K562 (cell line): ENCODE data around the gene C1orf21. TPM values are rescaled to one million over a fixed set of nuclear protein-coding genes. Genes with fewer than 3 reads are reported as not detected.

Experiments
- ATAC-seq: fragments of 200-7000 bp; cut with Tn5 transposase; 3 replicates; pipeline ENCODE4 v1.9.1; 2020; ENCODE audit warnings: moderate library complexity
- BruUV-seq: library from RNA; stranded (reverse); fragments of 400-500 nt; replicated peaks from 2 replicates; lab custom pipeline; 2021; lab: Mats Ljungman, UMichigan
- CTCF ChIA-PET: fragments of 300-600 bp; formaldehyde crosslinking; extraction: SDS; loops from one replicate; lab custom pipeline; 2021; ENCODE audit warnings: low intra/inter-chr PET ratio; lab: Yijun Ruan, JAX
- POLR2A ChIA-PET: fragments of 300-600, 350-650 bp; sonication (Branson Sonifier 250); formaldehyde crosslinking; extraction: SDS; loops from one replicate; lab custom pipeline; 2021; ENCODE audit warnings: antibody characterized with exemption, inconsistent platforms; lab: Yijun Ruan, JAX
- DNase-seq, 4 experiments: peaks; one replicate each; pipeline versions ENCODE4 v3.0.0 to v3.0.0-alpha.2; 2011 to 2018; ENCODE audit warnings: low spot score in 3 of 4, mixed read lengths in 3 of 4; ENCODE audit errors: extremely low read depth in 1 of 4
- FAIRE-seq: peaks from 2 replicates; lab custom pipeline; 2011; peaks lifted over from hg19 to GRCh38; lab: Jason Lieb, UNC
- H2AFZ ChIP-seq: 2 replicates; pipeline ENCODE4 v1.6.0; 2011; ENCODE audit warnings: low read depth, low read length, control low read depth, inconsistent platforms
- H3K27ac ChIP-seq: fragments of 200-600 bp; 3 replicates; pipeline ENCODE4 v1.8.0; 2011; ENCODE audit warnings: low read depth, mild to moderate bottlenecking, control low read depth, inconsistent platforms, low read length, moderate library complexity, mixed read lengths; ENCODE audit errors: extremely low read depth
- H3K27me3 ChIP-seq, 2 experiments: fragments of 300-600 bp in 1 of 2; 2 replicates in 1 of 2; 3 replicates in 1 of 2; pipeline versions ENCODE4 v1.6.0 to v1.8.0; 2011; ENCODE audit warnings: inconsistent platforms in 2 of 2, low read length in 2 of 2, mild to moderate bottlenecking in 1 of 2, mixed read lengths in 1 of 2, moderate library complexity in 1 of 2; ENCODE audit not compliant: control insufficient read depth in 2 of 2, insufficient read depth in 2 of 2
- H3K36me3 ChIP-seq: fragments of 300-600 bp; 3 replicates; pipeline ENCODE4 v1.8.0; 2011; ENCODE audit warnings: mild to moderate bottlenecking, low read length, inconsistent platforms; ENCODE audit not compliant: control insufficient read depth, insufficient read depth
- H3K4me1 ChIP-seq, 2 experiments: fragments of 200-600 bp in 1 of 2; replicated peaks in 1 of 2; 2 replicates in 1 of 2; 3 replicates in 1 of 2; pipeline versions ENCODE4 v1.5.1 to v1.8.0; 2011; ENCODE audit warnings: inconsistent platforms in 2 of 2, low read length in 2 of 2, mild to moderate bottlenecking in 1 of 2, mixed read lengths in 1 of 2, moderate library complexity in 1 of 2; ENCODE audit not compliant: control insufficient read depth in 2 of 2, insufficient read depth in 2 of 2
- H3K4me2 ChIP-seq: 2 replicates; pipeline ENCODE4 v1.6.1; 2011; ENCODE audit warnings: low read length, control low read depth, inconsistent platforms, mixed read lengths; ENCODE audit not compliant: insufficient read depth
- H3K4me3 ChIP-seq: fragments of 200-600 bp; sonication (generic), shearing (Covaris generic); 2 replicates; pipeline ENCODE4 v1.5.1; 2016; ENCODE audit warnings: control low read depth, inconsistent platforms
- H3K79me2 ChIP-seq: fragments of 200-600 bp; 3 replicates; pipeline ENCODE4 v1.8.0; 2011; ENCODE audit warnings: low read length, inconsistent platforms; ENCODE audit not compliant: control insufficient read depth, insufficient read depth
- H3K9ac ChIP-seq, 2 experiments: 2 replicates each; pipeline versions ENCODE4 v1.6.0 to v1.6.1; 2011; ENCODE audit warnings: low read depth in 2 of 2, low read length in 2 of 2, control low read depth in 1 of 2, inconsistent platforms in 1 of 2, mild to moderate bottlenecking in 1 of 2, mixed read lengths in 1 of 2; ENCODE audit not compliant: insufficient read depth in 1 of 2
- H3K9me1 ChIP-seq: one replicate; pipeline ENCODE4 v1.6.0; 2011; ENCODE audit warnings: inconsistent platforms, mild to moderate bottlenecking, low read length, moderate library complexity; ENCODE audit not compliant: control insufficient read depth, insufficient read depth
- H3K9me3 ChIP-seq: replicated peaks from 2 replicates; pipeline ENCODE4 v1.5.1; 2011; ENCODE audit warnings: low read depth, low read length, inconsistent platforms; ENCODE audit not compliant: control insufficient read depth, insufficient read depth
- H4K20me1 ChIP-seq: replicated peaks from 2 replicates; pipeline ENCODE4 v1.6.1; 2011; ENCODE audit warnings: low read length, inconsistent platforms, mixed read lengths; ENCODE audit not compliant: control insufficient read depth, insufficient read depth
- BRD9 ChIP-seq: fragments of 450-650 bp; IDR thresholded peaks from 2 replicates; pipeline ENCODE4 v1.6.1; 2018; ENCODE audit warnings: low read depth; ENCODE audit not compliant: partially characterized antibody
- DACH1 ChIP-seq: fragments of 450-650 bp; IDR thresholded peaks from 2 replicates; pipeline ENCODE4 v1.6.1; 2018; ENCODE audit not compliant: partially characterized antibody
- EWSR1 ChIP-seq: fragments of 450-650 bp; IDR thresholded peaks from 2 replicates; pipeline ENCODE4 v1.6.1; 2018; ENCODE audit warnings: borderline replicate concordance, mild to moderate bottlenecking, low read depth, moderate library complexity; ENCODE audit not compliant: partially characterized antibody
- GABPB2 ChIP-seq: fragments of 250-450 bp; sonication (Bioruptor Pico); conservative IDR thresholded peaks from 2 replicates; pipeline ENCODE4 v1.5.1; 2021; ENCODE audit warnings: mild to moderate bottlenecking
- KLF13 ChIP-seq: fragments of 450-650 bp; IDR thresholded peaks from 2 replicates; pipeline ENCODE4 v1.6.1; 2016; ENCODE audit warnings: missing genetic modification characterization, low read depth, mild to moderate bottlenecking, missing compliant biosample characterization, moderate library complexity, borderline replicate concordance
- PREB ChIP-seq: sonication (generic); formaldehyde crosslinking; IDR thresholded peaks from 2 replicates; pipeline ENCODE4 v1.8.1; 2023; ENCODE audit warnings: mild to moderate bottlenecking, missing genetic modification reagents
- ZNF23 ChIP-seq: fragments of 250-450 bp; sonication (Bioruptor Pico); IDR thresholded peaks from 2 replicates; pipeline ENCODE4 v1.4.0; 2020; ENCODE audit warnings: mild to moderate bottlenecking
- ZNF384 ChIP-seq: IDR thresholded peaks from 2 replicates; pipeline ENCODE4 v1.6.1; 2012; ENCODE audit warnings: low read depth, low read length, improper control_type of control experiment
- WGBS: fragments of 100-300 bp; shearing (Covaris generic); methylation state at CpG from one replicate; pipeline ENCODE4 v1.1.6; 2016; ENCODE audit warnings: low coverage, mixed read lengths; ENCODE audit not compliant: insufficient coverage; ENCODE audit errors: missing lambda C conversion rate; 5-methylcytosine and 5-hydroxymethylcytosine counted together
- in situ Hi-C: fragments of 300-500 bp; cut with MboI; formaldehyde crosslinking; loops from 4 replicates; pipeline ENCODE4 v1.15.0; 2018; ENCODE audit warnings: inconsistent platforms, mixed read lengths
- intact Hi-C: fragments of 100-400 bp; cut with micrococcal nuclease; formaldehyde crosslinking; loops from 2 replicates; pipeline ENCODE4 v1.14.2; 2022
- polyA plus RNA-seq, 8 experiments: library from polyadenylated mRNA; depleted of rRNA in 4 of 8; stranded (reverse) in 5 of 8; unstranded in 3 of 8; fragments of >200 nt; fragmentation: Nextera tagmentation in 2 of 8; fragmentation: Illumina TruSeq in 1 of 8; extraction: Ambion mirVana in 2 of 8; extraction: Trizol in 1 of 8; gene quantifications; 2 replicates each; pipeline versions ENCODE4 v1.2.1 to v1.2.3, GENCODE V29; 2011 to 2014; ENCODE audit warnings: inconsistent platforms in 1 of 8, missing spikeins in 1 of 8
- total RNA-seq, 7 experiments: library from RNA; depleted of rRNA in 6 of 7; stranded (reverse); fragments of >200 nt in 6 of 7; fragmentation: Illumina TruSeq in 2 of 7; extraction: Trizol in 2 of 7; gene quantifications; 2 replicates each; pipeline versions ENCODE4 v1.2.1 to v1.2.3, GENCODE V29; 2011 to 2021; ENCODE audit warnings: low replicate concordance in 1 of 7
- TF ChIP-seq, protein P1 (sequence below): fragments of 450-650 bp; IDR thresholded peaks from 2 replicates; pipeline ENCODE4 v1.6.1; 2016; ENCODE audit warnings: antibody characterized with exemption
- TF ChIP-seq, protein P2 (sequence below): sonication (generic); IDR thresholded peaks from 2 replicates; pipeline ENCODE4 v1.6.1; 2016
- TF ChIP-seq, protein P3 (sequence below): fragments of 250-450 bp; sonication (Bioruptor Pico); IDR thresholded peaks from 2 replicates; pipeline ENCODE4 v1.8.0; 2021; ENCODE audit warnings: borderline replicate concordance, mild to moderate bottlenecking, moderate library complexity; ENCODE audit not compliant: poor library complexity, severe bottlenecking
- TF ChIP-seq, protein P4 (sequence below): sonication (generic); formaldehyde crosslinking; IDR thresholded peaks from 2 replicates; pipeline ENCODE4 v1.8.1; 2023; ENCODE audit warnings: missing genetic modification reagents, mild to moderate bottlenecking, borderline replicate concordance

The C1orf21 gene
- total and polyA plus RNA-seq, 9 of the 15 experiments (the other 6 are each of a cell fraction or from before 2014, with no cell fraction given): under 0.01 to 0.31 (median 0.07) TPM

- Histone ChIP-seq H3K4me2 (no peak overlapping the region), H3K79me2 (no peaks in the 10 kb centered on the region), H3K4me1 (no peaks in the 10 kb centered on the region), H3K4me3 (no peak overlapping the region), H3K36me3 (no peaks in the 10 kb centered on the region), H3K9ac (no peak overlapping the region), H4K20me1 (no peaks in the 10 kb centered on the region), H3K27me3 (peaks cover 15 to 28% of the 10 kb centered on the region in 2 experiments; a peak in 4 of 5 replicates), H3K9me1 (no peaks in the 10 kb centered on the region), H3K9me3 (no peaks in the 10 kb centered on the region), H3K27ac (no peak overlapping the region), H2AFZ (no peak overlapping the region)
- intact Hi-C loops: no loop called here
- CTCF ChIA-PET: no interaction called here
- ATAC-seq (no peak), FAIRE-seq (no peak), DNase-seq (no peak)
- WGBS: 0% methylated on average over 3 of the region's 3 CpGs
- in situ Hi-C loops: no loop called here
- POLR2A ChIA-PET: no interaction called here
- no TSS peak for BruUV-seq
- TF ChIP-seq ZNF384: no peak
- TF ChIP-seq EWSR1: no peak
- TF ChIP-seq GABPB2: no peak
- no peak for TF ChIP-seq KLF13 (tag)
- no peak for TF ChIP-seq ZNF23 (CRISPR knock-in tag)
- TF ChIP-seq, protein P1, sequence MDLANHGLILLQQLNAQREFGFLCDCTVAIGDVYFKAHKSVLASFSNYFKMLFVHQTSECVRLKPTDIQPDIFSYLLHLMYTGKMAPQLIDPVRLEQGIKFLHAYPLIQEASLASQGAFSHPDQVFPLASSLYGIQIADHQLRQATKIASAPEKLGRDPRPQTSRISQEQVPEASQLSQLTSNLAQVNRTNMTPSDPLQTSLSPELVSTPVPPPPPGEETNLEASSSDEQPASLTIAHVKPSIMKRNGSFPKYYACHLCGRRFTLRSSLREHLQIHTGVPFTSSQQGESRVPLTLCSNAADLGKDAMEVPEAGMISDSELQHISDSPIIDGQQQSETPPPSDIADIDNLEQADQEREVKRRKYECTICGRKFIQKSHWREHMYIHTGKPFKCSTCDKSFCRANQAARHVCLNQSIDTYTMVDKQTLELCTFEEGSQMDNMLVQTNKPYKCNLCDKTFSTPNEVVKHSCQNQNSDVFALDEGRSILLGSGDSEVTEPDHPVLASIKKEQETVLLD: no peak
- TF ChIP-seq, protein P2, sequence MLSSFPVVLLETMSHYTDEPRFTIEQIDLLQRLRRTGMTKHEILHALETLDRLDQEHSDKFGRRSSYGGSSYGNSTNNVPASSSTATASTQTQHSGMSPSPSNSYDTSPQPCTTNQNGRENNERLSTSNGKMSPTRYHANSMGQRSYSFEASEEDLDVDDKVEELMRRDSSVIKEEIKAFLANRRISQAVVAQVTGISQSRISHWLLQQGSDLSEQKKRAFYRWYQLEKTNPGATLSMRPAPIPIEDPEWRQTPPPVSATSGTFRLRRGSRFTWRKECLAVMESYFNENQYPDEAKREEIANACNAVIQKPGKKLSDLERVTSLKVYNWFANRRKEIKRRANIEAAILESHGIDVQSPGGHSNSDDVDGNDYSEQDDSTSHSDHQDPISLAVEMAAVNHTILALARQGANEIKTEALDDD: no peak
- TF ChIP-seq, protein P3, sequence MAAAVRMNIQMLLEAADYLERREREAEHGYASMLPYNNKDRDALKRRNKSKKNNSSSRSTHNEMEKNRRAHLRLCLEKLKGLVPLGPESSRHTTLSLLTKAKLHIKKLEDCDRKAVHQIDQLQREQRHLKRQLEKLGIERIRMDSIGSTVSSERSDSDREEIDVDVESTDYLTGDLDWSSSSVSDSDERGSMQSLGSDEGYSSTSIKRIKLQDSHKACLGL (CRISPR knock-in tag): no peak
- no peak for TF ChIP-seq DACH1
- TF ChIP-seq BRD9: no peak
- TF ChIP-seq, protein P4, sequence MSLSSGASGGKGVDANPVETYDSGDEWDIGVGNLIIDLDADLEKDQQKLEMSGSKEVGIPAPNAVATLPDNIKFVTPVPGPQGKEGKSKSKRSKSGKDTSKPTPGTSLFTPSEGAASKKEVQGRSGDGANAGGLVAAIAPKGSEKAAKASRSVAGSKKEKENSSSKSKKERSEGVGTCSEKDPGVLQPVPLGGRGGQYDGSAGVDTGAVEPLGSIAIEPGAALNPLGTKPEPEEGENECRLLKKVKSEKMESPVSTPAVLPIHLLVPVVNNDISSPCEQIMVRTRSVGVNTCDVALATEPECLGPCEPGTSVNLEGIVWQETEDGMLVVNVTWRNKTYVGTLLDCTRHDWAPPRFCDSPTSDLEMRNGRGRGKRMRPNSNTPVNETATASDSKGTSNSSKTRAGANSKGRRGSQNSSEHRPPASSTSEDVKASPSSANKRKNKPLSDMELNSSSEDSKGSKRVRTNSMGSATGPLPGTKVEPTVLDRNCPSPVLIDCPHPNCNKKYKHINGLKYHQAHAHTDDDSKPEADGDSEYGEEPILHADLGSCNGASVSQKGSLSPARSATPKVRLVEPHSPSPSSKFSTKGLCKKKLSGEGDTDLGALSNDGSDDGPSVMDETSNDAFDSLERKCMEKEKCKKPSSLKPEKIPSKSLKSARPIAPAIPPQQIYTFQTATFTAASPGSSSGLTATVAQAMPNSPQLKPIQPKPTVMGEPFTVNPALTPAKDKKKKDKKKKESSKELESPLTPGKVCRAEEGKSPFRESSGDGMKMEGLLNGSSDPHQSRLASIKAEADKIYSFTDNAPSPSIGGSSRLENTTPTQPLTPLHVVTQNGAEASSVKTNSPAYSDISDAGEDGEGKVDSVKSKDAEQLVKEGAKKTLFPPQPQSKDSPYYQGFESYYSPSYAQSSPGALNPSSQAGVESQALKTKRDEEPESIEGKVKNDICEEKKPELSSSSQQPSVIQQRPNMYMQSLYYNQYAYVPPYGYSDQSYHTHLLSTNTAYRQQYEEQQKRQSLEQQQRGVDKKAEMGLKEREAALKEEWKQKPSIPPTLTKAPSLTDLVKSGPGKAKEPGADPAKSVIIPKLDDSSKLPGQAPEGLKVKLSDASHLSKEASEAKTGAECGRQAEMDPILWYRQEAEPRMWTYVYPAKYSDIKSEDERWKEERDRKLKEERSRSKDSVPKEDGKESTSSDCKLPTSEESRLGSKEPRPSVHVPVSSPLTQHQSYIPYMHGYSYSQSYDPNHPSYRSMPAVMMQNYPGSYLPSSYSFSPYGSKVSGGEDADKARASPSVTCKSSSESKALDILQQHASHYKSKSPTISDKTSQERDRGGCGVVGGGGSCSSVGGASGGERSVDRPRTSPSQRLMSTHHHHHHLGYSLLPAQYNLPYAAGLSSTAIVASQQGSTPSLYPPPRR: no peak
- TF ChIP-seq PREB (CRISPR knock-in tag): no peak
Observed at GRCh38 chr1:184618851-184619250, 232.0 kb downstream of the C1orf21 start.
